ENCODE measurements around the gene DYSF. TPM values are rescaled to one million over a fixed set of nuclear protein-coding genes. Genes with fewer than 3 reads are reported as not detected.

DYSF gene
- total RNA-seq, 4 donors from 2014 or later, result 3.7 to 18.7 (median 10.6) TPM

- no peaks in the 10 kb centered on the region for H3K4me1 ChIP-seq
- DNase-seq, result no peak
- no peaks in the 10 kb centered on the region for H3K27me3 ChIP-seq
- WGBS, 2 donors (ENCODE audit: low coverage in 1 of 2), result 67 to 82% methylated on average over 3 of the region's 3 CpGs
- TF ChIP-seq POLR2AphosphoS5 (IDR thresholded peaks at IDR 0.05), result no peak
- intact Hi-C loops (cut with DNase I; ENCODE audit: low total_unique reads) (no loop called here), in situ Hi-C loops (cut with MboI; ENCODE audit: low pct_ligation_motif_present in 1 of 4, low pct_unique_long_range_greater_than_20kb in 1 of 4, low sequenced_read_pairs in 3 of 4) (no loop called here)
- no peak overlapping the region for H3K4me3 ChIP-seq
- H3K36me3 ChIP-seq, result no peaks in the 10 kb centered on the region
- H3K9me3 ChIP-seq, result peaks cover 0 to 5% of the 10 kb centered on the region in 2 donors
- H3K27ac ChIP-seq, result no peak overlapping the region
These were observed 179.7 kb downstream of the DYSF start for GRCh38 chr2:71633086-71633485.

GRCh38 chr2:71634567-71634966 lies 181.2 kb downstream of the DYSF start:
- no peak for DNase-seq
- TF ChIP-seq POLR2AphosphoS5 (IDR thresholded peaks at IDR 0.05) (no peak), POLR2A (IDR thresholded peaks at IDR 0.05) (no peak), CTCF (IDR thresholded peaks at IDR 0.05) (no peak), EP300 (IDR thresholded peaks at IDR 0.05; ENCODE audit: low read depth) (no peak)
- in situ Hi-C loops (cut with MboI; ENCODE audit: low pct_ligation_motif_present in 1 of 4, low pct_unique_long_range_greater_than_20kb in 1 of 4, low sequenced_read_pairs in 3 of 4) (no loop called here), intact Hi-C loops (cut with DNase I; ENCODE audit: low total_unique reads) (no loop called here)
- Histone ChIP-seq H3K27me3 (no peaks in the 10 kb centered on the region), H3K4me1 (no peaks in the 10 kb centered on the region), H3K4me3 (no peak overlapping the region), H3K9me3 (no peaks in the 10 kb centered on the region), H3K27ac (no peak overlapping the region), H3K36me3 (no peaks in the 10 kb centered on the region)
- WGBS, 2 donors (ENCODE audit: low coverage in 1 of 2), result 88 to 94% methylated on average over 1 of the region's 1 CpG

- Histone ChIP-seq H3K9me3 (no peaks in the 10 kb centered on the region), H3K36me3 (no peaks in the 10 kb centered on the region), H3K27ac (no peak overlapping the region), H3K4me3 (no peak overlapping the region), H3K4me1 (no peaks in the 10 kb centered on the region), H3K27me3 (no peaks in the 10 kb centered on the region)
- intact Hi-C loops (cut with DNase I; ENCODE audit: low total_unique reads) (no loop called here), in situ Hi-C loops (cut with MboI; ENCODE audit: low pct_ligation_motif_present in 1 of 4, low pct_unique_long_range_greater_than_20kb in 1 of 4, low sequenced_read_pairs in 3 of 4) (no loop called here)
- 78 to 87% methylated on average over 5 of the region's 5 CpGs for WGBS, 2 donors (ENCODE audit: low coverage in 1 of 2)
- TF ChIP-seq EP300 (IDR thresholded peaks at IDR 0.05; ENCODE audit: low read depth), result no peak
- no peak for TF ChIP-seq POLR2AphosphoS5 (IDR thresholded peaks at IDR 0.05)
- TF ChIP-seq CTCF (IDR thresholded peaks at IDR 0.05), result no peak
- TF ChIP-seq POLR2A (IDR thresholded peaks at IDR 0.05), result no peak
- no peak for DNase-seq
These were observed 182.4 kb downstream of the DYSF start for GRCh38 chr2:71635798-71636197.

- 60 to 87% methylated on average over 1 to 5 of the region's 5 CpGs for WGBS, 2 donors (ENCODE audit: low coverage in 1 of 2)
- H3K27ac ChIP-seq, result no peak overlapping the region
- no peaks in the 10 kb centered on the region for H3K27me3 ChIP-seq
- DNase-seq, result no peak
- intact Hi-C loops (cut with DNase I; ENCODE audit: low total_unique reads) (no loop called here), in situ Hi-C loops (cut with MboI; ENCODE audit: low pct_ligation_motif_present in 1 of 4, low pct_unique_long_range_greater_than_20kb in 1 of 4, low sequenced_read_pairs in 3 of 4) (no loop called here)
- H3K36me3 ChIP-seq, result no peaks in the 10 kb centered on the region
- H3K4me3 ChIP-seq, result no peak overlapping the region
- H3K9me3 ChIP-seq, result no peaks in the 10 kb centered on the region
- H3K4me1 ChIP-seq, result no peaks in the 10 kb centered on the region
- TF ChIP-seq CTCF (IDR thresholded peaks at IDR 0.05) (no peak), POLR2AphosphoS5 (IDR thresholded peaks at IDR 0.05) (no peak), EP300 (IDR thresholded peaks at IDR 0.05; ENCODE audit: low read depth) (no peak), POLR2A (IDR thresholded peaks at IDR 0.05) (no peak)
These were observed 183.8 kb downstream of the DYSF start for GRCh38 chr2:71637168-71637567.

- no peak for DNase-seq
- no peak for TF ChIP-seq CTCF (IDR thresholded peaks at IDR 0.05)
- TF ChIP-seq POLR2AphosphoS5 (IDR thresholded peaks at IDR 0.05), result no peak
- no peak for TF ChIP-seq POLR2A (IDR thresholded peaks at IDR 0.05)
- TF ChIP-seq EP300 (IDR thresholded peaks at IDR 0.05; ENCODE audit: low read depth), result no peak
- Histone ChIP-seq H3K4me1 (no peaks in the 10 kb centered on the region), H3K4me3 (no peak overlapping the region), H3K9me3 (no peaks in the 10 kb centered on the region), H3K27ac (no peak overlapping the region), H3K36me3 (no peaks in the 10 kb centered on the region), H3K27me3 (no peaks in the 10 kb centered on the region)
- in situ Hi-C loops (cut with MboI; ENCODE audit: low pct_ligation_motif_present in 1 of 4, low pct_unique_long_range_greater_than_20kb in 1 of 4, low sequenced_read_pairs in 3 of 4) (no loop called here), intact Hi-C loops (cut with DNase I; ENCODE audit: low total_unique reads) (no loop called here)
- WGBS, 2 donors (ENCODE audit: low coverage in 1 of 2), result 61 to 80% methylated on average over 2 to 4 of the region's 4 CpGs
These were observed 184.4 kb downstream of the DYSF start for GRCh38 chr2:71637736-71638135.

Measured in transverse colon (tissue), 4 donors.